ENCODE measurements around the gene VSTM4.

- TF ChIP-seq CTCF (IDR thresholded peaks at IDR 0.05): no peak
- no peak for TF ChIP-seq ZNF512 (CRISPR knock-in tag; IDR thresholded peaks at IDR 0.05; ENCODE audit: borderline replicate concordance)
- no peak for TF ChIP-seq FOXP4 (CRISPR knock-in tag; IDR thresholded peaks at IDR 0.05)
- TF ChIP-seq NR1H2 (CRISPR knock-in tag; IDR thresholded peaks at IDR 0.05): no peak
- TF ChIP-seq ZNF121 (CRISPR knock-in tag; IDR thresholded peaks at IDR 0.05): no peak
- no peak for TF ChIP-seq ZBTB21 (CRISPR knock-in tag; IDR thresholded peaks at IDR 0.05; ENCODE audit: borderline replicate concordance)
- TF ChIP-seq IRF2 (CRISPR knock-in tag; IDR thresholded peaks at IDR 0.05; ENCODE audit: borderline replicate concordance, low read depth): no peak
- no peak for TF ChIP-seq RELA (CRISPR knock-in tag; IDR thresholded peaks at IDR 0.05; ENCODE audit: borderline replicate concordance)
- TF ChIP-seq CREB1 (CRISPR knock-in tag; IDR thresholded peaks at IDR 0.05): no peak
- no peak for TF ChIP-seq ZNF532 (CRISPR knock-in tag; IDR thresholded peaks at IDR 0.05; ENCODE audit: borderline replicate concordance)
- no peak for TF ChIP-seq KAT7 (CRISPR knock-in tag; IDR thresholded peaks at IDR 0.05; ENCODE audit: borderline replicate concordance)
- TF ChIP-seq MAX (CRISPR knock-in tag; IDR thresholded peaks at IDR 0.05): no peak
- no peak for TF ChIP-seq ZSCAN18 (CRISPR knock-in tag; IDR thresholded peaks at IDR 0.05)
Measured at GRCh38 chr10:49090189-49090575, 25.1 kb downstream of the VSTM4 start.

Measured in WTC11 (cell line).